ENCODE measurements around the gene PLCD1.

PLCD1 gene

GRCh38 chr3:38026856-38027255 is 2.6 kb downstream of the PLCD1 start:
- no peak for ATAC-seq
- TF ChIP-seq TCF4 (CRISPR knock-in tag; IDR thresholded peaks at IDR 0.05; ENCODE audit: borderline replicate concordance) (no peak), ARNTL (CRISPR knock-in tag; IDR thresholded peaks at IDR 0.05; ENCODE audit: borderline replicate concordance, low read depth) (no peak), RARB (CRISPR knock-in tag; IDR thresholded peaks at IDR 0.05) (no peak), ZNF70 (CRISPR knock-in tag; IDR thresholded peaks at IDR 0.05) (no peak), TSHZ2 (CRISPR knock-in tag; IDR thresholded peaks at IDR 0.05) (no peak), ISL1 (CRISPR knock-in tag; IDR thresholded peaks at IDR 0.05) (no peak), POU6F1 (CRISPR knock-in tag; IDR thresholded peaks at IDR 0.05; ENCODE audit: borderline replicate concordance, low read depth) (no peak), ZNF8 (CRISPR knock-in tag; IDR thresholded peaks at IDR 0.05) (no peak), PPARA (CRISPR knock-in tag; IDR thresholded peaks at IDR 0.05; ENCODE audit: borderline replicate concordance) (no peak), CSDC2 (CRISPR knock-in tag; IDR thresholded peaks at IDR 0.05) (no peak), OSR1 (CRISPR knock-in tag; IDR thresholded peaks at IDR 0.05) (no peak), ZFP30 (CRISPR knock-in tag; IDR thresholded peaks at IDR 0.05) (no peak), PATZ1 (CRISPR knock-in tag; IDR thresholded peaks at IDR 0.05; ENCODE audit: borderline replicate concordance) (no peak), GLIS3 (CRISPR knock-in tag; IDR thresholded peaks at IDR 0.05) (no peak), SNAI2 (CRISPR knock-in tag; IDR thresholded peaks at IDR 0.05) (no peak), ZC3H10 (CRISPR knock-in tag; IDR thresholded peaks at IDR 0.05) (no peak), BACH2 (CRISPR knock-in tag; IDR thresholded peaks at IDR 0.05; ENCODE audit: borderline replicate concordance) (no peak), ZFP3 (CRISPR knock-in tag; IDR thresholded peaks at IDR 0.05) (no peak), CSRNP3 (CRISPR knock-in tag; IDR thresholded peaks at IDR 0.05) (no peak)
- TF ChIP-seq, protein P1, sequence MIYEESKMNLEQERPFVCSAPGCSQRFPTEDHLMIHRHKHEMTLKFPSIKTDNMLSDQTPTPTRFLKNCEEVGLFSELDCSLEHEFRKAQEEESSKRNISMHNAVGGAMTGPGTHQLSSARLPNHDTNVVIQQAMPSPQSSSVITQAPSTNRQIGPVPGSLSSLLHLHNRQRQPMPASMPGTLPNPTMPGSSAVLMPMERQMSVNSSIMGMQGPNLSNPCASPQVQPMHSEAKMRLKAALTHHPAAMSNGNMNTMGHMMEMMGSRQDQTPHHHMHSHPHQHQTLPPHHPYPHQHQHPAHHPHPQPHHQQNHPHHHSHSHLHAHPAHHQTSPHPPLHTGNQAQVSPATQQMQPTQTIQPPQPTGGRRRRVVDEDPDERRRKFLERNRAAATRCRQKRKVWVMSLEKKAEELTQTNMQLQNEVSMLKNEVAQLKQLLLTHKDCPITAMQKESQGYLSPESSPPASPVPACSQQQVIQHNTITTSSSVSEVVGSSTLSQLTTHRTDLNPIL (CRISPR knock-in tag; IDR thresholded peaks at IDR 0.05; ENCODE audit: low read depth), result no peak

- ATAC-seq, result no peak
- TF ChIP-seq ZC3H10 (CRISPR knock-in tag; IDR thresholded peaks at IDR 0.05), result no peak
- no peak for TF ChIP-seq SNAI2 (CRISPR knock-in tag; IDR thresholded peaks at IDR 0.05)
- TF ChIP-seq RARB (CRISPR knock-in tag; IDR thresholded peaks at IDR 0.05), result no peak
- no peak for TF ChIP-seq GLIS3 (CRISPR knock-in tag; IDR thresholded peaks at IDR 0.05)
- no peak for TF ChIP-seq ZFP3 (CRISPR knock-in tag; IDR thresholded peaks at IDR 0.05)
- no peak for TF ChIP-seq ZFP30 (CRISPR knock-in tag; IDR thresholded peaks at IDR 0.05)
- no peak for TF ChIP-seq CSDC2 (CRISPR knock-in tag; IDR thresholded peaks at IDR 0.05)
- no peak for TF ChIP-seq PATZ1 (CRISPR knock-in tag; IDR thresholded peaks at IDR 0.05; ENCODE audit: borderline replicate concordance)
- TF ChIP-seq, protein P1 (CRISPR knock-in tag; IDR thresholded peaks at IDR 0.05; ENCODE audit: low read depth), result no peak
- TF ChIP-seq POU6F1 (CRISPR knock-in tag; IDR thresholded peaks at IDR 0.05; ENCODE audit: borderline replicate concordance, low read depth), result no peak
- TF ChIP-seq ISL1 (CRISPR knock-in tag; IDR thresholded peaks at IDR 0.05), result no peak
- no peak for TF ChIP-seq ESRRG (CRISPR knock-in tag; IDR thresholded peaks at IDR 0.05)
Observed at GRCh38 chr3:38022896-38023709, 6.3 kb downstream of the PLCD1 start.

Data from SK-N-SH treated with all-trans-retinoic acid at 6 μM for 48 hours (cell line).